K562 (cell line): ENCODE data around the gene POU3F1. TPM values are rescaled to one million over a fixed set of nuclear protein-coding genes. Genes with fewer than 3 reads are reported as not detected.

ENCODE experiments used
- CXXC5 ChIP-seq: fragments of 250-450 bp; sonication (Bioruptor Pico); IDR thresholded peaks from 2 replicates; pipeline ENCODE4 v1.8.0; 2022; ENCODE audit warnings: inconsistent platforms, mild to moderate bottlenecking, moderate library complexity
- DMBX1 ChIP-seq: fragments of 250-450 bp; sonication (Bioruptor Pico); IDR thresholded peaks from 2 replicates; pipeline ENCODE4 v1.8.0; 2022; ENCODE audit warnings: inconsistent platforms, mild to moderate bottlenecking, moderate library complexity, borderline replicate concordance
- E2F8 ChIP-seq: fragments of 450-650 bp; IDR thresholded peaks from 2 replicates; pipeline ENCODE4 v1.7.1; 2018; ENCODE audit warnings: mild to moderate bottlenecking, low read depth; ENCODE audit not compliant: partially characterized antibody
- FIP1L1 ChIP-seq: fragments of 200-400 bp; formaldehyde crosslinking; IDR thresholded peaks from 2 replicates; pipeline ENCODE4 v1.6.1; 2018; ENCODE audit warnings: mild to moderate bottlenecking, low read depth, low read length; ENCODE audit not compliant: poor library complexity, severe bottlenecking
- FUS ChIP-seq: fragments of 200-400 bp; formaldehyde crosslinking; optimal IDR thresholded peaks from 2 replicates; pipeline ENCODE3; 2017; ENCODE audit warnings: low read depth, low read length
- GTF2F1 ChIP-seq: IDR thresholded peaks from 2 replicates; pipeline ENCODE4 v1.6.1; 2011; ENCODE audit warnings: low read depth, low read length, improper control_type of control experiment
- HOXB6 ChIP-seq: fragments of 250-450 bp; sonication (Bioruptor Pico); IDR thresholded peaks from 2 replicates; pipeline ENCODE4 v1.5.1; 2022; ENCODE audit warnings: mild to moderate bottlenecking, borderline replicate concordance
- IRF2 ChIP-seq: sonication (generic); formaldehyde crosslinking; IDR thresholded peaks from 2 replicates; pipeline ENCODE4 v1.8.1; 2022; ENCODE audit warnings: mild to moderate bottlenecking, missing genetic modification reagents
- MAX ChIP-seq: sonication (generic); formaldehyde crosslinking; IDR thresholded peaks from 2 replicates; pipeline ENCODE4 v1.9.0; 2022; ENCODE audit warnings: mild to moderate bottlenecking, missing genetic modification reagents
- MBD1 ChIP-seq: fragments of 250-450 bp; sonication (Bioruptor Pico); IDR thresholded peaks from 2 replicates; pipeline ENCODE4 v1.8.0; 2022; ENCODE audit warnings: inconsistent platforms
- MECOM ChIP-seq: fragments of 250-450 bp; sonication (Bioruptor Pico); IDR thresholded peaks from 2 replicates; pipeline ENCODE4 v1.8.0; 2022; ENCODE audit warnings: inconsistent platforms
- NFYB ChIP-seq: IDR thresholded peaks from 2 replicates; pipeline ENCODE4 v1.6.1; 2011; ENCODE audit warnings: mild to moderate bottlenecking, moderate library complexity; ENCODE audit not compliant: insufficient read length; ENCODE audit errors: extremely low read depth
- NR2F6 ChIP-seq: fragments of 450-650 bp; formaldehyde crosslinking; IDR thresholded peaks from 2 replicates; pipeline ENCODE4 v1.4.0; 2020; ENCODE audit warnings: mild to moderate bottlenecking
- PHF8 ChIP-seq: fragments of 200-600 bp; sonication (generic); IDR thresholded peaks from 2 replicates; pipeline ENCODE4 v1.6.1; 2012; ENCODE audit warnings: mixed run types, mild to moderate bottlenecking, inconsistent platforms, low read length, moderate library complexity, borderline replicate concordance
- PRPF4 ChIP-seq: fragments of 200-400 bp; formaldehyde crosslinking; IDR thresholded peaks from one replicate; pipeline ENCODE4 v1.6.1; 2017; ENCODE audit warnings: low read length, low read depth, mild to moderate bottlenecking; ENCODE audit not compliant: insufficient read depth, poor library complexity, severe bottlenecking
- RB1 ChIP-seq: fragments of 450-650 bp; IDR thresholded peaks from 2 replicates; pipeline ENCODE4 v1.6.1; 2017; ENCODE audit warnings: low read depth, mild to moderate bottlenecking
- RNF2 ChIP-seq: sonication (generic); IDR thresholded peaks from 2 replicates; pipeline ENCODE4 v1.6.1; 2016
- SAFB2 ChIP-seq: fragments of 200-400 bp; formaldehyde crosslinking; IDR thresholded peaks from 2 replicates; pipeline ENCODE4 v1.6.1; 2018; ENCODE audit warnings: borderline replicate concordance, low read length, low read depth, moderate library complexity; ENCODE audit not compliant: severe bottlenecking
- SETDB1 ChIP-seq: IDR thresholded peaks from one replicate; pipeline ENCODE4 v1.6.1; 2012; ENCODE audit warnings: low read length, control low read depth, inconsistent platforms
- ZNF408 ChIP-seq: fragments of 250-450 bp; sonication (Bioruptor Pico); IDR thresholded peaks from 2 replicates; pipeline ENCODE4 v1.4.0; 2020; ENCODE audit warnings: low read depth, mild to moderate bottlenecking, moderate library complexity
- ZNF436 ChIP-seq: fragments of 250-450, 450-650 bp; sonication (Bioruptor Pico); formaldehyde crosslinking; IDR thresholded peaks from 2 replicates; pipeline ENCODE4 v1.7.0; 2020; ENCODE audit warnings: mild to moderate bottlenecking
- ZNF695 ChIP-seq: fragments of 450-650 bp; formaldehyde crosslinking; IDR thresholded peaks from 2 replicates; pipeline ENCODE4 v1.4.0; 2020; ENCODE audit warnings: mild to moderate bottlenecking, moderate library complexity
- ZNF717 ChIP-seq: fragments of 250-450 bp; sonication (Bioruptor Pico); IDR thresholded peaks from 2 replicates; pipeline ENCODE4 v1.5.0; 2021
- polyA plus RNA-seq, 8 experiments: library from polyadenylated mRNA; depleted of rRNA in 4 of 8; stranded (reverse) in 5 of 8; unstranded in 3 of 8; fragments of >200 nt; fragmentation: Nextera tagmentation in 2 of 8; fragmentation: Illumina TruSeq in 1 of 8; extraction: Ambion mirVana in 2 of 8; extraction: Trizol in 1 of 8; gene quantifications; 2 replicates each; pipeline versions ENCODE4 v1.2.1 to v1.2.3, GENCODE V29; 2011 to 2014; ENCODE audit warnings: inconsistent platforms in 1 of 8, missing spikeins in 1 of 8
- total RNA-seq, 7 experiments: library from RNA; depleted of rRNA in 6 of 7; stranded (reverse); fragments of >200 nt in 6 of 7; fragmentation: Illumina TruSeq in 2 of 7; extraction: Trizol in 2 of 7; gene quantifications; 2 replicates each; pipeline versions ENCODE4 v1.2.1 to v1.2.3, GENCODE V29; 2011 to 2021; ENCODE audit warnings: low replicate concordance in 1 of 7

POU3F1 gene
- total and polyA plus RNA-seq, 9 of the 15 experiments (the other 6 are each of a cell fraction or from before 2014, with no cell fraction given), result 0.09 TPM; not detected in 8

GRCh38 chr1:38012363-38013226 lies 34.0 kb downstream of the POU3F1 start, which contains the start of gene UTP11 (continued):
- TF ChIP-seq ZNF717, result no peak
- TF ChIP-seq E2F8, result peak; percentile 92
- peak; percentile 53 for TF ChIP-seq NFYB
- peak; percentile 99 for TF ChIP-seq DMBX1 (CRISPR knock-in tag)
- no peak for TF ChIP-seq FIP1L1
- TF ChIP-seq GTF2F1, result 0 out of 2 replicates have a peak, but pooled peaks have one; percentile 74
- TF ChIP-seq ZNF695, result peak; percentile 93
- TF ChIP-seq FUS, result no peak
- peak; percentile 94 for TF ChIP-seq PHF8
- TF ChIP-seq SAFB2, result no peak
- peak; percentile 100 for TF ChIP-seq RNF2
- no peak for TF ChIP-seq SETDB1
- peak; percentile 96 for TF ChIP-seq MECOM (CRISPR knock-in tag)
- TF ChIP-seq NR2F6, result peak; percentile 46; the same call in 1 of the 2 replicates
- TF ChIP-seq RB1, result no peak; the same call in 1 of the 2 replicates
- no peak for TF ChIP-seq PRPF4
- TF ChIP-seq ZNF408, result no peak
- TF ChIP-seq CXXC5 (CRISPR knock-in tag), result peak; percentile 100
- no peak; the same call in 1 of the 2 replicates for TF ChIP-seq MBD1 (CRISPR knock-in tag)
- TF ChIP-seq ZNF436 (CRISPR knock-in tag), result no peak
- peak; percentile 100 for TF ChIP-seq MAX (CRISPR knock-in tag)
- no peak; the same call in 1 of the 2 replicates for TF ChIP-seq HOXB6 (CRISPR knock-in tag)
- no peak for TF ChIP-seq IRF2
